CD4-positive, alpha-beta T cell treated with Interleukin-21 for 1 hour (primary cell): ENCODE data around the gene RHO.
"Not testable (repeated sequence)": the region's sequence is repeated elsewhere in the genome, so short reads cannot be mapped to it uniquely, and the experiment has no call there.

Experiments used
- DNase-seq: peaks from one replicate; pipeline ENCODE4 v3.0.0-alpha.2; 2020

The RHO gene

GRCh38 chr3:129500334-129500658, 28.1 kb upstream of the RHO start:
- no peak for DNase-seq

GRCh38 chr3:129501630-129502029, 26.8 kb upstream of the RHO start:
- DNase-seq = no peak

GRCh38 chr3:129502641-129503408, 25.6 kb upstream of the RHO start:
- DNase-seq = no peak

- no peak for DNase-seq
Measured at GRCh38 chr3:129503471-129504291, 24.8 kb upstream of the RHO start.

GRCh38 chr3:129504471-129505100, 23.9 kb upstream of the RHO start:
- DNase-seq = no peak

- no peak for DNase-seq
Measured at GRCh38 chr3:129505341-129505740, 23.1 kb upstream of the RHO start.

- no peak for DNase-seq
Measured at GRCh38 chr3:129506231-129506742, 22.2 kb upstream of the RHO start.

GRCh38 chr3:129507181-129507831, 21.1 kb upstream of the RHO start:
- DNase-seq = no peak

GRCh38 chr3:129512595-129512994, 15.8 kb upstream of the RHO start:
- DNase-seq = no peak

- no peak for DNase-seq
Measured at GRCh38 chr3:129513705-129514104, 14.7 kb upstream of the RHO start.

GRCh38 chr3:129514110-129514509, 14.3 kb upstream of the RHO start:
- no peak for DNase-seq

- DNase-seq = no peak
Measured at GRCh38 chr3:129514563-129514962, 13.9 kb upstream of the RHO start.

GRCh38 chr3:129515108-129515820, 13.2 kb upstream of the RHO start:
- not testable (repeated sequence) for DNase-seq

- DNase-seq = not testable (repeated sequence)
Measured at GRCh38 chr3:129515821-129516432, 12.5 kb upstream of the RHO start.

- no peak for DNase-seq
Measured at GRCh38 chr3:129517516-129517915, 10.9 kb upstream of the RHO start.

- DNase-seq = no peak
Measured at GRCh38 chr3:129518038-129518561, 10.3 kb upstream of the RHO start.

GRCh38 chr3:129518581-129518980, 9.9 kb upstream of the RHO start:
- DNase-seq = no peak

GRCh38 chr3:129519449-129519848, 9.0 kb upstream of the RHO start:
- DNase-seq = no peak

- DNase-seq = no peak
Measured at GRCh38 chr3:129519896-129520715, 8.3 kb upstream of the RHO start.

- no peak for DNase-seq
Measured at GRCh38 chr3:129520960-129521359, 7.5 kb upstream of the RHO start.

GRCh38 chr3:129521611-129522010, 6.8 kb upstream of the RHO start:
- no peak for DNase-seq
